Lower leg skin (tissue), 3 donors: Measurements from ENCODE around the gene PDZD8.

Experiments used
- CTCF ChIP-seq, 3 donors: fragments of 450-650 bp; IDR thresholded peaks; one replicate each; pipeline ENCODE4 v1.5.1; 2016; ENCODE audit warnings: antibody characterized with exemption in 3 of 3, mild to moderate bottlenecking in 3 of 3, moderate library complexity in 2 of 3
- POLR2A ChIP-seq, 2 donors: fragments of 450-650 bp; IDR thresholded peaks; one replicate each; pipeline ENCODE4 v1.6.1; 2016 to 2017; ENCODE audit warnings: antibody characterized with exemption in 2 of 2, mild to moderate bottlenecking in 1 of 2, moderate library complexity in 1 of 2

- TF ChIP-seq CTCF (IDR thresholded peaks at IDR 0.05) = no peak
- TF ChIP-seq POLR2A (IDR thresholded peaks at IDR 0.05) = no peak
Measured at GRCh38 chr10:117250411-117250810, 124.8 kb downstream of the PDZD8 start.
